ENCODE measurements around the gene GABRA1.

GABRA1 gene

GRCh38 chr5:161847941-161848391 is at the start of gene GABRA1:
Gene GABRA1 (plus strand): TSS chr5:161848120. CDS start chr5:161850811, 2,691 bp downstream.
- peaks cover 5% of the 10 kb centered on the region; the same call in 1 of the 2 replicates for H3K4me1 ChIP-seq (ENCODE audit: insufficient read depth, low read length)
- H3K9me3 ChIP-seq (ENCODE audit: control insufficient read depth, insufficient read depth, low read length): no peaks in the 10 kb centered on the region
- H3K36me3 ChIP-seq (ENCODE audit: insufficient read depth, low read length): no peaks in the 10 kb centered on the region
- peak within 1 kb of the TSS; percentile 58; the same call in 1 of the 2 replicates for H3K9ac ChIP-seq (ENCODE audit: low read depth, low read length)

GRCh38 chr5:161799316-161799715 is 48.6 kb upstream of the GABRA1 start:
- Histone ChIP-seq H3K9ac (ENCODE audit: low read depth, low read length) (no peak overlapping the region), H3K4me1 (ENCODE audit: insufficient read depth, low read length) (no peaks in the 10 kb centered on the region), H3K9me3 (ENCODE audit: control insufficient read depth, insufficient read depth, low read length) (no peaks in the 10 kb centered on the region), H3K36me3 (ENCODE audit: insufficient read depth, low read length) (no peaks in the 10 kb centered on the region)

GRCh38 chr5:161804263-161804662 is 43.7 kb upstream of the GABRA1 start:
- Histone ChIP-seq H3K36me3 (ENCODE audit: insufficient read depth, low read length) (no peaks in the 10 kb centered on the region), H3K4me1 (ENCODE audit: insufficient read depth, low read length) (no peaks in the 10 kb centered on the region), H3K9ac (ENCODE audit: low read depth, low read length) (no peak overlapping the region), H3K9me3 (ENCODE audit: control insufficient read depth, insufficient read depth, low read length) (no peaks in the 10 kb centered on the region)

GRCh38 chr5:161846746-161847145 is 1.2 kb upstream of the GABRA1 start:
- Histone ChIP-seq H3K9me3 (ENCODE audit: control insufficient read depth, insufficient read depth, low read length) (no peaks in the 10 kb centered on the region), H3K9ac (ENCODE audit: low read depth, low read length) (peak overlapping the region; percentile 58; the same call in 1 of the 2 replicates), H3K36me3 (ENCODE audit: insufficient read depth, low read length) (no peaks in the 10 kb centered on the region), H3K4me1 (ENCODE audit: insufficient read depth, low read length) (no peaks in the 10 kb centered on the region; the same call in 1 of the 2 replicates)

- Histone ChIP-seq H3K9me3 (ENCODE audit: control insufficient read depth, insufficient read depth, low read length) (no peaks in the 10 kb centered on the region), H3K4me1 (ENCODE audit: insufficient read depth, low read length) (peaks cover 3% of the 10 kb centered on the region; the same call in 1 of the 2 replicates), H3K9ac (ENCODE audit: low read depth, low read length) (peak overlapping the region; percentile 58; the same call in 1 of the 2 replicates), H3K36me3 (ENCODE audit: insufficient read depth, low read length) (no peaks in the 10 kb centered on the region)
These were observed 473 bp upstream of the GABRA1 start for GRCh38 chr5:161847447-161847846.

GRCh38 chr5:161850491-161850890 is 2.6 kb downstream of the GABRA1 start:
- Histone ChIP-seq H3K36me3 (ENCODE audit: insufficient read depth, low read length) (no peaks in the 10 kb centered on the region), H3K9me3 (ENCODE audit: control insufficient read depth, insufficient read depth, low read length) (no peaks in the 10 kb centered on the region), H3K9ac (ENCODE audit: low read depth, low read length) (no peak overlapping the region)

GRCh38 chr5:161851691-161852299 is 3.9 kb downstream of the GABRA1 start:
- Histone ChIP-seq H3K36me3 (ENCODE audit: insufficient read depth, low read length) (no peaks in the 10 kb centered on the region), H3K4me1 (ENCODE audit: insufficient read depth, low read length) (peaks cover 6% of the 10 kb centered on the region; the same call in 1 of the 2 replicates), H3K9me3 (ENCODE audit: control insufficient read depth, insufficient read depth, low read length) (no peaks in the 10 kb centered on the region), H3K9ac (ENCODE audit: low read depth, low read length) (no peak overlapping the region)

More at GRCh38 chr5:161850491-161850890, 2.6 kb downstream of the GABRA1 start:
- peaks cover 5% of the 10 kb centered on the region; the same call in 1 of the 2 replicates for H3K4me1 ChIP-seq (ENCODE audit: insufficient read depth, low read length)

GRCh38 chr5:161857358-161857757 is 9.4 kb downstream of the GABRA1 start:
- Histone ChIP-seq H3K9me3 (ENCODE audit: control insufficient read depth, insufficient read depth, low read length) (no peaks in the 10 kb centered on the region), H3K4me1 (ENCODE audit: insufficient read depth, low read length) (peaks cover 9% of the 10 kb centered on the region; the same call in 1 of the 2 replicates), H3K9ac (ENCODE audit: low read depth, low read length) (no peak overlapping the region), H3K36me3 (ENCODE audit: insufficient read depth, low read length) (no peaks in the 10 kb centered on the region)

GRCh38 chr5:161863259-161863658 is 15.3 kb downstream of the GABRA1 start:
- Histone ChIP-seq H3K36me3 (ENCODE audit: insufficient read depth, low read length) (no peaks in the 10 kb centered on the region), H3K4me1 (ENCODE audit: insufficient read depth, low read length) (no peaks in the 10 kb centered on the region), H3K9ac (ENCODE audit: low read depth, low read length) (no peak overlapping the region), H3K9me3 (ENCODE audit: control insufficient read depth, insufficient read depth, low read length) (no peaks in the 10 kb centered on the region)

GRCh38 chr5:161863811-161864210 is 15.9 kb downstream of the GABRA1 start:
- H3K9me3 ChIP-seq (ENCODE audit: control insufficient read depth, insufficient read depth, low read length): no peaks in the 10 kb centered on the region
- no peaks in the 10 kb centered on the region for H3K36me3 ChIP-seq (ENCODE audit: insufficient read depth, low read length)
- no peak overlapping the region for H3K9ac ChIP-seq (ENCODE audit: low read depth, low read length)

GRCh38 chr5:161865510-161865909 is 17.6 kb downstream of the GABRA1 start:
- Histone ChIP-seq H3K4me1 (ENCODE audit: insufficient read depth, low read length) (no peaks in the 10 kb centered on the region), H3K36me3 (ENCODE audit: insufficient read depth, low read length) (no peaks in the 10 kb centered on the region), H3K9me3 (ENCODE audit: control insufficient read depth, insufficient read depth, low read length) (no peaks in the 10 kb centered on the region), H3K9ac (ENCODE audit: low read depth, low read length) (no peak overlapping the region)

More at GRCh38 chr5:161863811-161864210, 15.9 kb downstream of the GABRA1 start:
- no peaks in the 10 kb centered on the region for H3K4me1 ChIP-seq (ENCODE audit: insufficient read depth, low read length)

GRCh38 chr5:161889971-161890370 is 42.1 kb downstream of the GABRA1 start:
- Histone ChIP-seq H3K9ac (ENCODE audit: low read depth, low read length) (no peak overlapping the region), H3K36me3 (ENCODE audit: insufficient read depth, low read length) (no peaks in the 10 kb centered on the region), H3K4me1 (ENCODE audit: insufficient read depth, low read length) (peaks cover 4% of the 10 kb centered on the region; the same call in 1 of the 2 replicates), H3K9me3 (ENCODE audit: control insufficient read depth, insufficient read depth, low read length) (no peaks in the 10 kb centered on the region)

GRCh38 chr5:161895514-161895913 is 47.6 kb downstream of the GABRA1 start:
- Histone ChIP-seq H3K9ac (ENCODE audit: low read depth, low read length) (no peak overlapping the region), H3K9me3 (ENCODE audit: control insufficient read depth, insufficient read depth, low read length) (no peaks in the 10 kb centered on the region), H3K36me3 (ENCODE audit: insufficient read depth, low read length) (no peaks in the 10 kb centered on the region), H3K4me1 (ENCODE audit: insufficient read depth, low read length) (peaks cover 4% of the 10 kb centered on the region; the same call in 1 of the 2 replicates)

GRCh38 chr5:161897033-161897432 is 49.1 kb downstream of the GABRA1 start:
- no peaks in the 10 kb centered on the region for H3K4me1 ChIP-seq (ENCODE audit: insufficient read depth, low read length)
- H3K36me3 ChIP-seq (ENCODE audit: insufficient read depth, low read length): no peaks in the 10 kb centered on the region
- H3K9ac ChIP-seq (ENCODE audit: low read depth, low read length): no peak overlapping the region
- H3K9me3 ChIP-seq (ENCODE audit: control insufficient read depth, insufficient read depth, low read length): no peaks in the 10 kb centered on the region

- H3K36me3 ChIP-seq (ENCODE audit: insufficient read depth, low read length): no peaks in the 10 kb centered on the region
- H3K9ac ChIP-seq (ENCODE audit: low read depth, low read length): no peak overlapping the region
- H3K4me1 ChIP-seq (ENCODE audit: insufficient read depth, low read length): no peaks in the 10 kb centered on the region
- H3K9me3 ChIP-seq (ENCODE audit: control insufficient read depth, insufficient read depth, low read length): no peaks in the 10 kb centered on the region
These were observed 51.7 kb downstream of the GABRA1 start for GRCh38 chr5:161899590-161899989.
